ENCODE data around the gene DPYD.

DNA sequence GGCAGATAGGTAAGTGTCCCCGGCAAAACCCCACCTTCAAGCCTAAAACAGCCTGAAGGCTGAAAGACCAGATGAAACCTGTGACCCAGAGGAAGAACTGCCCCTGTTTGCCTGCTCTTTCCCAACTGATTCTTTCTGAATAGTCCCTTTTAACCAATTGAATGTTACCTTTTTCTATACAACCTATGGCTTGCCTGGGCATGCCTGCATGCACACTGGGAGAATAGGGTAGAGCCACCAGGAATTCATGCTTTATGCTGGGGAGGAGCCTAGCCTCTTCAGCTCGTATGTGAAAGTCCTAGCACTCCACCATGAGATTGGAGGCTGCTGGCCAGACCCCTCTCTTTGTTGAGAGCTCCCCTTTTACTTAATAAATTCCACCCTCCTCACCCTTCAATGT is 859.2 kb downstream of the DPYD start:
- TF ChIP-seq, protein P1, sequence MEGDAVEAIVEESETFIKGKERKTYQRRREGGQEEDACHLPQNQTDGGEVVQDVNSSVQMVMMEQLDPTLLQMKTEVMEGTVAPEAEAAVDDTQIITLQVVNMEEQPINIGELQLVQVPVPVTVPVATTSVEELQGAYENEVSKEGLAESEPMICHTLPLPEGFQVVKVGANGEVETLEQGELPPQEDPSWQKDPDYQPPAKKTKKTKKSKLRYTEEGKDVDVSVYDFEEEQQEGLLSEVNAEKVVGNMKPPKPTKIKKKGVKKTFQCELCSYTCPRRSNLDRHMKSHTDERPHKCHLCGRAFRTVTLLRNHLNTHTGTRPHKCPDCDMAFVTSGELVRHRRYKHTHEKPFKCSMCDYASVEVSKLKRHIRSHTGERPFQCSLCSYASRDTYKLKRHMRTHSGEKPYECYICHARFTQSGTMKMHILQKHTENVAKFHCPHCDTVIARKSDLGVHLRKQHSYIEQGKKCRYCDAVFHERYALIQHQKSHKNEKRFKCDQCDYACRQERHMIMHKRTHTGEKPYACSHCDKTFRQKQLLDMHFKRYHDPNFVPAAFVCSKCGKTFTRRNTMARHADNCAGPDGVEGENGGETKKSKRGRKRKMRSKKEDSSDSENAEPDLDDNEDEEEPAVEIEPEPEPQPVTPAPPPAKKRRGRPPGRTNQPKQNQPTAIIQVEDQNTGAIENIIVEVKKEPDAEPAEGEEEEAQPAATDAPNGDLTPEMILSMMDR (IDR thresholded peaks at IDR 0.05; ENCODE audit: low read length) = no peak
- TF ChIP-seq EZH2phosphoT487 (IDR thresholded peaks at IDR 0.05; ENCODE audit: low read length) (no peak), EZH2 (optimal IDR thresholded peaks at IDR 0.05; ENCODE audit: low read depth, low read length) (no peak)
